ENCODE measurements around the gene USP24.
A peak's percentile ranks its signal among the peaks of the same experiment; 100 is the strongest.

Gene USP24

GRCh38 chr1:55064071-55064581 is 151.0 kb downstream of the USP24 start:
- H3K4me3 ChIP-seq (ENCODE audit: low read depth, low read length) = no peak overlapping the region
- in situ Hi-C loops (cut with HindIII; ENCODE audit: low sequenced_read_pairs) = no loop called here
- TF ChIP-seq CTCF (IDR thresholded peaks at IDR 0.05; ENCODE audit: low read depth, low read length) = no peak
- DNase-seq (ENCODE audit: low read depth, low spot score) = no peak

GRCh38 chr1:55063577-55063942 is 151.6 kb downstream of the USP24 start:
- TF ChIP-seq CTCF (IDR thresholded peaks at IDR 0.05; ENCODE audit: low read depth, low read length) = no peak
- H3K4me3 ChIP-seq (ENCODE audit: low read depth, low read length) = no peak overlapping the region
- DNase-seq (ENCODE audit: low read depth, low spot score) = no peak
- in situ Hi-C loops (cut with HindIII; ENCODE audit: low sequenced_read_pairs) = no loop called here

GRCh38 chr1:55062801-55063576 is 152.2 kb downstream of the USP24 start:
- H3K4me3 ChIP-seq (ENCODE audit: low read depth, low read length) = no peak overlapping the region
- in situ Hi-C loops (cut with HindIII; ENCODE audit: low sequenced_read_pairs) = no loop called here
- DNase-seq (ENCODE audit: low read depth, low spot score) = no peak
- no peak for TF ChIP-seq CTCF (IDR thresholded peaks at IDR 0.05; ENCODE audit: low read depth, low read length)

- no peak for DNase-seq (ENCODE audit: low read depth, low spot score)
- H3K4me3 ChIP-seq (ENCODE audit: low read depth, low read length) = no peak overlapping the region
- in situ Hi-C loops (cut with HindIII; ENCODE audit: low sequenced_read_pairs) = no loop called here
- TF ChIP-seq CTCF (IDR thresholded peaks at IDR 0.05; ENCODE audit: low read depth, low read length) = no peak
Measured at GRCh38 chr1:55061706-55062321, 153.3 kb downstream of the USP24 start.

GRCh38 chr1:55061000-55061705 is 154.0 kb downstream of the USP24 start:
- no peak for TF ChIP-seq CTCF (IDR thresholded peaks at IDR 0.05; ENCODE audit: low read depth, low read length)
- H3K4me3 ChIP-seq (ENCODE audit: low read depth, low read length) = no peak overlapping the region
- in situ Hi-C loops (cut with HindIII; ENCODE audit: low sequenced_read_pairs) = no loop called here
- DNase-seq (ENCODE audit: low read depth, low spot score) = no peak

GRCh38 chr1:55060133-55060999 is 154.8 kb downstream of the USP24 start:
- in situ Hi-C loops (cut with HindIII; ENCODE audit: low sequenced_read_pairs) = no loop called here
- DNase-seq (ENCODE audit: low read depth, low spot score) = peak; percentile 59
- TF ChIP-seq CTCF (IDR thresholded peaks at IDR 0.05; ENCODE audit: low read depth, low read length) = no peak
- H3K4me3 ChIP-seq (ENCODE audit: low read depth, low read length) = no peak overlapping the region
